Measurements from ENCODE around the gene TUBB2B. TPM values are rescaled to one million over a fixed set of nuclear protein-coding genes. Genes with fewer than 3 reads are reported as not detected.
"Not testable (repeated sequence)": the region's sequence is repeated elsewhere in the genome, so short reads cannot be mapped to it uniquely, and the experiment has no call there.

TUBB2B gene
- polyA plus RNA-seq, 2 of the 4 experiments (the other 2 are of a cell fraction), result 10.8 to 18.0 TPM

DNA sequence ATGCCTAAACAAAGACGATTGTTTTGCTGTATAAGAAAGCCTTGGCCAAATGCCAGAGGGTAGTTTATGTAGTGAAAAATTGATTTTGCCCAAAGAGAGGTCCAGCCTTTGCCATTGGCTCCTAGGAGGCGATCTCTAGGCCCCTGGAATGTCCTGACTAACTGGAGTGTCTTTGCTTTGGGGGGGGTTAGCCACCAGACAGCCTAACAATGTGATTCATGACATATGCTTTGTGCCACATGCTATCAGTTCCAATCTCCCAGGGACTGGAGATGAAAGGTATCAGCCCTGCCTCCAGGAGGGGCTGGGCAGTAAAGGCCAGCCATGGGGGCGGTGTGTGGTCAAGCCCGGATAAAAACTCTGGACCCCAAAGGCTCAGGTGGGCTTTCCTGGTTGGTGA lies 37.4 kb downstream of the TUBB2B start:
- Histone ChIP-seq H3K4me2 (no peak overlapping the region), H3K4me3 (no peak overlapping the region), H3K4me1 (no peaks in the 10 kb centered on the region), H3K27ac (no peak overlapping the region), H3K9me3 (no peaks in the 10 kb centered on the region)
- POLR2A ChIA-PET, result no interaction called here
- ATAC-seq (no peak), DNase-seq (ENCODE audit: low read depth in 1 of 2, low spot score in 1 of 2) (no peak), FAIRE-seq (no peak)
- CTCF ChIA-PET, result no interaction called here
- no peak for TF ChIP-seq PHF8 (IDR thresholded peaks at IDR 0.05; ENCODE audit: borderline replicate concordance, low read depth)
- no peak for TF ChIP-seq CBX8 (IDR thresholded peaks at IDR 0.05)
- TF ChIP-seq, protein P1, sequence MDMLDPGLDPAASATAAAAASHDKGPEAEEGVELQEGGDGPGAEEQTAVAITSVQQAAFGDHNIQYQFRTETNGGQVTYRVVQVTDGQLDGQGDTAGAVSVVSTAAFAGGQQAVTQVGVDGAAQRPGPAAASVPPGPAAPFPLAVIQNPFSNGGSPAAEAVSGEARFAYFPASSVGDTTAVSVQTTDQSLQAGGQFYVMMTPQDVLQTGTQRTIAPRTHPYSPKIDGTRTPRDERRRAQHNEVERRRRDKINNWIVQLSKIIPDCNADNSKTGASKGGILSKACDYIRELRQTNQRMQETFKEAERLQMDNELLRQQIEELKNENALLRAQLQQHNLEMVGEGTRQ (IDR thresholded peaks at IDR 0.05), result no peak
- TF ChIP-seq HMGXB4 (CRISPR knock-in tag; IDR thresholded peaks at IDR 0.05; ENCODE audit: borderline replicate concordance), result no peak
- no peak for TF ChIP-seq FOSB (CRISPR knock-in tag; IDR thresholded peaks at IDR 0.05)
- TF ChIP-seq CEBPB (IDR thresholded peaks at IDR 0.05), result no peak
- TF ChIP-seq MAZ (IDR thresholded peaks at IDR 0.05; ENCODE audit: borderline replicate concordance, low read depth, low read length), result no peak
- TF ChIP-seq EP300 (IDR thresholded peaks at IDR 0.05), result no peak
- TF ChIP-seq EHMT2 (IDR thresholded peaks at IDR 0.05; ENCODE audit: low read depth), result no peak
- TF ChIP-seq, protein P2, sequence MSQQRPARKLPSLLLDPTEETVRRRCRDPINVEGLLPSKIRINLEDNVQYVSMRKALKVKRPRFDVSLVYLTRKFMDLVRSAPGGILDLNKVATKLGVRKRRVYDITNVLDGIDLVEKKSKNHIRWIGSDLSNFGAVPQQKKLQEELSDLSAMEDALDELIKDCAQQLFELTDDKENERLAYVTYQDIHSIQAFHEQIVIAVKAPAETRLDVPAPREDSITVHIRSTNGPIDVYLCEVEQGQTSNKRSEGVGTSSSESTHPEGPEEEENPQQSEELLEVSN (IDR thresholded peaks at IDR 0.05; ENCODE audit: borderline replicate concordance, low read depth), result no peak
- TF ChIP-seq NFE2L2 (conservative IDR thresholded peaks at IDR 0.05; ENCODE audit: low read length), result no peak
- TF ChIP-seq KDM1A (IDR thresholded peaks at IDR 0.05; ENCODE audit: low read depth), result no peak
- TF ChIP-seq RARB (CRISPR knock-in tag; IDR thresholded peaks at IDR 0.05), result no peak
- no peak for TF ChIP-seq MAX (IDR thresholded peaks at IDR 0.05)
- TF ChIP-seq BCL3 (IDR thresholded peaks at IDR 0.05), result no peak
- TF ChIP-seq KDM5A (IDR thresholded peaks at IDR 0.05), result no peak
- TF ChIP-seq CBX2 (IDR thresholded peaks at IDR 0.05; ENCODE audit: borderline replicate concordance, low read depth), result no peak
- no peak for TF ChIP-seq SREBF2 (IDR thresholded peaks at IDR 0.05)
- 68% methylated on average over 4 of the region's 4 CpGs for WGBS (ENCODE audit: missing lambda C conversion rate)

DNA sequence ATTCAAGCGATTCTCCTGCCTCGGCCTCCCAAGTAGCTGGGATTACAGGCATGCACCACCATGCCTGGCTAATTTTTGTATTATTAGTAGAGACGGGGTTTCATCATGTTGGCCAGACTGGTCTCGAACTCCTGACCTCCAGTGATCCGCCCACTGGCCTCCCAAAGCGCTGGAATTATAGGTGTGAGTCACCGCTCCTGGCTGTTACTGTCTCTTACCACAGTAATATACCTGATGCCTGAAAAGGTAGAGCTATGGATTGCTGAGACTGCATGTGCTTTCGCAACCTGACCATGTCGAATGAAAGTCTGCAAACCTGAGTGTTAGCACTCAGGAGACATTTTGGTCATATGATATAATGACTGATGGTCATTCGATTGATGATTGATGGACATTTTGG lies 38.3 kb downstream of the TUBB2B start:
- DNase-seq (ENCODE audit: low read depth in 1 of 2, low spot score in 1 of 2); H3K27ac ChIP-seq; H3K4me3 ChIP-seq; POLR2A ChIA-PET; FAIRE-seq; H3K4me2 ChIP-seq; H3K9me3 ChIP-seq; H3K4me1 ChIP-seq; ATAC-seq: not testable (repeated sequence)
- CTCF ChIA-PET, result interaction anchor here (1.4 kb wide), 1 partner anchor 19 kb away, joined by 3 read pairs; no protein-coding TSS in a partner anchor
- 71% methylated on average over 10 of the region's 10 CpGs for WGBS (ENCODE audit: missing lambda C conversion rate)

DNA sequence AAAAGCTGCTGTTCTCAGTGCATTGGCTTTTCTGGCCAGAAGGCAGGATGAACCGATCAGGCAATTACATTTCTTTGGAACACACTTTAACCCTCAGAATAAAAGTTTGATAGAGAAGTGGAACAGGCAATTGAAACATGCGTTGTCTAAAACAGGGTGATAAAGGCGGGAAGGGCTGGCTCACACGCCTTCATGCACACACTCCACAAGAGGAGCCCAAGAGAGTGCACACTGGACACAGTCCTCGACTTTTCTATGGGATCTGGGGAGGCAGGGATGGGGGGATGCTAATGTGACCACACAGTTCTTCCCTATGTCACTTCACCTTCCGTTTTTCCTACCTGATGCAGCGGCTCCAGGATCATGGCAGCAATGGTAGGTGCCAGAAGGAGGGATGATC lies 39.2 kb downstream of the TUBB2B start:
- ATAC-seq, result no peak
- WGBS (ENCODE audit: missing lambda C conversion rate), result 74% methylated on average over 7 of the region's 7 CpGs
- FAIRE-seq, result no peak

More for the DNA sequence above, 39.2 kb downstream of the TUBB2B start:
- POLR2A ChIA-PET, result no interaction called here
- DNase-seq (ENCODE audit: low read depth in 1 of 2, low spot score in 1 of 2), result no peak
- Histone ChIP-seq H3K4me1 (no peaks in the 10 kb centered on the region), H3K27ac (no peak overlapping the region), H3K4me3 (no peak overlapping the region), H3K9me3 (no peaks in the 10 kb centered on the region), H3K4me2 (no peak overlapping the region)
- CTCF ChIA-PET, result interaction anchor here (1.4 kb wide), 1 partner anchor 20 kb away, joined by 3 read pairs; no protein-coding TSS in a partner anchor
- TF ChIP-seq CBX2 (IDR thresholded peaks at IDR 0.05; ENCODE audit: borderline replicate concordance, low read depth) (no peak), HOXA7 (CRISPR knock-in tag; IDR thresholded peaks at IDR 0.05) (no peak), MAX (IDR thresholded peaks at IDR 0.05) (no peak), RFX5 (IDR thresholded peaks at IDR 0.05) (no peak), TFCP2L1 (CRISPR knock-in tag; IDR thresholded peaks at IDR 0.05) (no peak), ZNF302 (CRISPR knock-in tag; IDR thresholded peaks at IDR 0.05) (no peak), FOSB (CRISPR knock-in tag; IDR thresholded peaks at IDR 0.05) (no peak), CBX8 (IDR thresholded peaks at IDR 0.05) (no peak), MAFK (IDR thresholded peaks at IDR 0.05; ENCODE audit: partially characterized antibody) (no peak)
- TF ChIP-seq, protein P3, sequence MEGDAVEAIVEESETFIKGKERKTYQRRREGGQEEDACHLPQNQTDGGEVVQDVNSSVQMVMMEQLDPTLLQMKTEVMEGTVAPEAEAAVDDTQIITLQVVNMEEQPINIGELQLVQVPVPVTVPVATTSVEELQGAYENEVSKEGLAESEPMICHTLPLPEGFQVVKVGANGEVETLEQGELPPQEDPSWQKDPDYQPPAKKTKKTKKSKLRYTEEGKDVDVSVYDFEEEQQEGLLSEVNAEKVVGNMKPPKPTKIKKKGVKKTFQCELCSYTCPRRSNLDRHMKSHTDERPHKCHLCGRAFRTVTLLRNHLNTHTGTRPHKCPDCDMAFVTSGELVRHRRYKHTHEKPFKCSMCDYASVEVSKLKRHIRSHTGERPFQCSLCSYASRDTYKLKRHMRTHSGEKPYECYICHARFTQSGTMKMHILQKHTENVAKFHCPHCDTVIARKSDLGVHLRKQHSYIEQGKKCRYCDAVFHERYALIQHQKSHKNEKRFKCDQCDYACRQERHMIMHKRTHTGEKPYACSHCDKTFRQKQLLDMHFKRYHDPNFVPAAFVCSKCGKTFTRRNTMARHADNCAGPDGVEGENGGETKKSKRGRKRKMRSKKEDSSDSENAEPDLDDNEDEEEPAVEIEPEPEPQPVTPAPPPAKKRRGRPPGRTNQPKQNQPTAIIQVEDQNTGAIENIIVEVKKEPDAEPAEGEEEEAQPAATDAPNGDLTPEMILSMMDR (IDR thresholded peaks at IDR 0.05), result no peak
- TF ChIP-seq, protein P2 (IDR thresholded peaks at IDR 0.05; ENCODE audit: borderline replicate concordance, low read depth), result no peak

Measured in A549 (cell line).